Breast epithelium (tissue), 3 donors: ENCODE results near the gene ITGB5.

ENCODE experiments used
- CTCF ChIP-seq, 3 donors: fragments of 450-650 bp; IDR thresholded peaks; one replicate each; pipeline ENCODE4 v1.5.1; 2016 to 2017; ENCODE audit warnings: antibody characterized with exemption in 3 of 3, mild to moderate bottlenecking in 3 of 3, moderate library complexity in 3 of 3
- POLR2A ChIP-seq: fragments of 450-650 bp; IDR thresholded peaks from one replicate; pipeline ENCODE4 v1.6.1; 2016; ENCODE audit warnings: antibody characterized with exemption, mild to moderate bottlenecking, moderate library complexity
- POLR2AphosphoS5 ChIP-seq, 3 donors: sonication (generic); formaldehyde crosslinking; IDR thresholded peaks; one replicate each; pipeline ENCODE4 v1.6.1; 2017; ENCODE audit warnings: antibody characterized with exemption in 3 of 3

GRCh38 chr3:124840331-124840730 is 46.8 kb downstream of the ITGB5 start:
- TF ChIP-seq POLR2AphosphoS5 (IDR thresholded peaks at IDR 0.05) = no peak
- TF ChIP-seq CTCF (IDR thresholded peaks at IDR 0.05) = no peak
- no peak for TF ChIP-seq POLR2A
